Bone marrow (tissue), 2 donors: ENCODE data around the gene SRRD.

ENCODE experiments used
- DNase-seq, 2 donors: peaks; one replicate each; lab custom pipeline; 2025; lab: John Stamatoyannopoulos, UW

The SRRD gene

DNA sequence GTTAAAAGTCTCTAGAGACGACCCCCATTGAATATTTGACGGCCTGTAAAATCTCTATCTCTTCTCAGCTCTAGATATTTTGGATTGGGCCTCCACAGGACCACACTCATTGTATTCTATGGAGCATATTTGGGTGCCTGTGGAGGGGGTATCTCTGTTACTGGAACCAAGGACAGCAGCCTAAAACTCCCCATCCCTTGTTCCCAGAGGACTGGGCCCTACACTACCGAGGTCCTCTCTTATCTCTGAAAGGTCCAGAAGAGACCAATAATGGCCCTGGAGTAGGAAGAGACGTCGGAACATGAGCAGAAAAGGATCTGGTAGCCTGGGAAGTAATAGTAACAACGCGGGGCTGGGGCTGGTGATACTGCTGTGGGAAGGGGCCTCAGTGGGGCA lies 636 bp upstream of the SRRD start:
- no peak for DNase-seq

DNA sequence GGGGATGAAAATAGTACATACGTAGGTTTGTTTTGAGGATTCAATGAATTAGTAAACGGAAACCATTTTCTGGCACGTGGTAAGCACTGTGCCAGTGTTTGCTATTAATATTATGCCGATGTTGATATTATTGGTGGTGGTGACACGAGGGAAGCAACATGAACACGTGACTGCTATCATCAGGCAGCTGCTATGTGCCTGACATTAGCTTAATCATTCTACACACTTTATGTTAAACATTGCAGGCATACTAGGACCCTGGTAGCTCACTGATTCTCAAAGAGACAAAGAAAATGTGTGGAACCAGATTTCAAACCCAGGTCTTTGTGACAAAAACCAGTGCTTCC lies 656 bp downstream of the SRRD start:
- no peak for DNase-seq

DNA sequence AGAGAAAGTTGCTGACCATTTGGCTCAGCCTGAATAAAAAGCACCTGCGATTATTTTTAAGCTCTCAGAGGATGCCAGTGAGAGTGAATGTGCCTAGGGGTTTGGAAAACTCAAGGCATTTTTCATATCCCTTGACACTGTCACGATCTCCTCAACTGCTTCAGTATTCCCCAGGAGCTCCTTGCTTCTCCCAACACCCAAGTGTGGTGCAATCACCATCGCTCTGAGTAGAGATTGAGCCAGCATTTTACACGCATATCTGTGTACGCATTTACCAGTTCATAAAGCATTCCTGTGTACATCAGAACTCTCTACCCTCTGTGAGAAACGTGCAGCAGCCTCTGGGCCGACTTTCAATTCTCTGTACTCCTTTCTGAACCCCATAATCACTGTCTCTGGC lies 1.3 kb downstream of the SRRD start:
- DNase-seq, result no peak

DNA sequence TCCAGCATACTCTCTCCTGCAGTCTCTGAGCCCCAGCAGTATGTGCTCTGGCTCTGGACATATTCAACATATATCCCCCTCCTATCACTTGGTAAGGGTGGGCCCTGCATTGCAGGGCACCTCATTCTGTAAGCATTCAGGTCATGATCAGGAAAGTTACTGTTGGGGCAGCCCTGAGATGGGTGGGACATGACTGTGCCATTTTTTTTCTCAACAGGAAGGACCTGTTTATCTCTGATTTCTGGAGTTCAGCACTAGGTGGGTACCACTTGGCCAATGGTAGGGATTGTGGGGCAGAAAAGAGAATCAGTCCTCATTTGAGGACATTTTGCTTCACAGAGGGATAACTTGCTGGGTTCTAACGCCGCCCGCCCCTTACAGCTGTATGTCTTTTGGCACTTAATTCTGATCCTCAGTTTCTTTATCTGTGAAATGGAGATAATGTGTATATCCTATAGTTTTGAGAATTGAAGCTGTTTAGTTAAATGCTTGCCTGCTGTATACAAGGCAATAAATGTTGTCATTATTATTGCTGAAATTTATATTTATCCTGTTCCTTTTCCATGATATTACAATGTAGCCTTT lies 2.2 kb downstream of the SRRD start:
- no peak for DNase-seq

DNA sequence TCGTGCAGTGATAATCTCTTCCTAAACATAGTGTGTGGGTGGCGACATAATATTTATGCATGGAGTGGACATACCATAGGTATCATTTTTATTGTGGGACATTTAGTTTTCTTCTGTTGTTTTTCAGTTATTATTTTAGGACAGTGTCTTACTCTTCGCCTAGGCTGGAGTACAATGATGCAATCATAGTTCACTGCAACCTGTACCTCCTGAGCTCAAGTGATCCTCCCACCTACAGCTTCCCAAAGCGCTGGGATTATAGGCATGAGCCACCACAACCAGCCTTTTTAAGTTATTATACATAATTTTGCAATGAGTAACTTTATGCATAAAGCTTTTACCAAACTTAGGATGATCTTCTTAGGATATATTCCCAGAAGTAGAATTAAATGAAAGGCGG lies 2.7 kb downstream of the SRRD start:
- no peak for DNase-seq

DNA sequence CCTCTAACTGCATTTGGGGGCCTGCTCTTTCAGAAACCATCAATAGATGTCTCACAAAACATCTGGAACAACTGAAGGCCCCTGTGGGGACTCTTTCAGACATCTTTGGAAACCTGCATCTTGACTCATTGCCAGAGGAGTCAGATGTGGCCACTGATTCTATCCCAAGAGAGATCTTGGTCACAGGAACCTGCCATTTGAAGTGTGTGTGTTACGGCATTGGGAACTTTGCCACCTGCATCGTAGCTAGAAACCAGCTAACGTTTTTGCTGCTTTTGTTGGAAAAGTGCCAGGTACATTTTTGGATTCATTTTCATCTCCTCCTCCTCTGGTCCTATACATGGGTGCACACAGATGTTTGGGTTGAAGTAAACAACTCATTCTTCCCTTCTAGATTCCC lies 4.3 kb downstream of the SRRD start:
- DNase-seq, result no peak

DNA sequence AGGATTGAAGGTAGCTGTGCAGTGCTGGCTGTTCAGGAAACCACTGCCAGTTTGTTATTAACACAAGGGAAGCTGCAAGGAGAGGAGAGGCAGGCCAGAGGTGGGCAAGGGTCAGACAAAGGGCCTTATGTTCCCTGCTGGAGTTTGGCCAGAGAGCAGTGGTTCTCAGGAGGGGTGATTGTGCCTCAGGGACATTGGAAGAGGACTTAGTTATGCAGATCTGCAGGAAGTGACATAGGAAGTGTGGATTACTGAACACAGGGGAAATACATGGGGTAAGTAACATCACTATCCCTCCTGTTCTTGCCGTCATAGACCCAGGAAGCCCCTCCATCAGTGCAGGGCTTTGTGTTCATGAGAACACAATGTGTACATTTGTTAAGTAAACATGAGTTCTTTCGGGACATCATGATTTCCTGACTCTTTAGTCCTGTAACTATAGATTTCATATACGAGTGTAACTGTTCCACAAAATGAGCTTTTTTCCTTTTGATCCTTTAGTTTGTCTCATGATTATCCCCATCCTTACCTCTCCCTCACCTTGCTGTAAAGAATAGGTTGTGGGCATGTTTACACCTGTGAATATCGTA lies 5.9 kb downstream of the SRRD start:
- no peak for DNase-seq

DNA sequence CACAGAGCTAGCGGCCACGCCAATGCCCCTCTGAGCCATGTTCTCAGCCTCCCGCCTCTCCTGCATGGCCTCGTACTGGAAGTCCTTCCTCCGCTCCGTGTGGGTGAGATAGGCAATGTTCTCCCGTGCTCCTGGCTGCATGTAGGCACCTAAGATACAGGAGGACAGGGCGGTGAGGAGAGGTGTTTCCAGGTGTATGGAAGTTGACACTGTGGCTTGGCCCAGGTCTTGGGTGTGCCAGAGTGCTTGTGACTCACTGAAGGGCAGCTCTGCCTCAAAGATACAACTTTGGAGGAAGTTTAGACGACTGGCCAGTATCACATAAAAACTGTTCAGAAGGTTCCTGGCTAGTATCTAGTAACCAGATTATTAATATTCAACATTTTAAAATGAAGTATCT lies 8.5 kb downstream of the SRRD start:
- DNase-seq, result no peak

DNA sequence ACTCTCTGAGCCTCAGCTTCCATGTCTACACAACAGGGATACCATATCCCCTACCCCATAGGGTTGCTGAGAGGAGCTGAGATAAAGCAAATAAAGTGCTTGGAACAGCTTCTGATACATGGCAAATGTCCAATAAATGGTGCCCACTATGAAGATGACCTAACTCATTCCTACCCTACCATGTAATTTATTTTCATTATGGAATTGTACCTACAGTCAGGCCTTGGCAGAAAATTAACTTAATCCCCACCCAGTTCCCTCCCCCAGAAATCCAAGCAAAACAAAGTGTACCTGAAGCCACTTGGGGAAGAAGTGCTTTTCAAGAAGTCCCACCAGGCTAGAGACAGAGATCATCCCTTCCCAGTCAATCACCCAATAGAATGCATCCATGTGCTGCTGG lies 10.8 kb downstream of the SRRD start:
- no peak for DNase-seq

DNA sequence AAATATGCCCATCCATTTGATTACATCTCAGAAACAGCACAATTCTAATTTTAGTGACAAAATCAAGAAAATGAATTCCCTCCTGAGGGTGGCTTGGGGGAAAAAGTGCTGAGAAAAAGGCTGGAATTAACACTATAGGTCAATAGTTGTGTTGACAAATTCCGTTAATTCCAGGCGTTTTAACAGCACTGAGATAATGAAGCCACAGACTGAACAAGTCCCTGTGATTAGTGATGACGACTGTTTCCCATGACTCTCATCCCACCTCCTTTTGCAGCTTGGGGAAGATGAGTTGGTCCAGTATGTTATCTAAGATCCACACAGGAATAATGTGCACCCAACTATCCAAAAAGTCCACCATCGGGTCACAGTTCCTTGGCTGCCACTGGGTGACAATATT lies 12.8 kb downstream of the SRRD start:
- DNase-seq, result no peak

DNA sequence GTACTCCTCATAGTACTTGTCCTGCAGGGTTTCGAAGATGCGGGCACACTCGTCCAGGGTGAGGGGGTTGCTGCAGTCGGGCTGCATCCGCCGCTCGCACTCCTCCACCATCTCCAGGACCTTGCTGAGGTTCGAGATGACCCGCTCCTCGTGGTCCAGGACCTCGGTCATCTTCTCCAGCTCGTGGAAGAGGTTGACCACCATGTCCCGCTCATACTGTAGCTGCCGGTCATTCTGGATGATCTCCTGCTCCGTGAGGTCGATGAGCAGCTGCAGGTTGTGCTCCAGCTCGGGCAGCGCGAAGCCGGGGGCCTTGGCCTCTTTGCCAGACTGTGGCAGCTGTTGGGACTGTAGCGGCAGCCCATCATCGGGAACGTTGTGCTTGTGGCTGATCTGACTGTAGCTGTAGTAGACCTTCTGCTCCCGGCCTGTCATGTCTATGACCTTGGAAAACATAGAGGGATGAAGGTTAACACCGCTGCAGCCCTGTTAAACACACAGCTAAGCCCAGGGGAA lies 15.6 kb downstream of the SRRD start:
- DNase-seq, result no peak

DNA sequence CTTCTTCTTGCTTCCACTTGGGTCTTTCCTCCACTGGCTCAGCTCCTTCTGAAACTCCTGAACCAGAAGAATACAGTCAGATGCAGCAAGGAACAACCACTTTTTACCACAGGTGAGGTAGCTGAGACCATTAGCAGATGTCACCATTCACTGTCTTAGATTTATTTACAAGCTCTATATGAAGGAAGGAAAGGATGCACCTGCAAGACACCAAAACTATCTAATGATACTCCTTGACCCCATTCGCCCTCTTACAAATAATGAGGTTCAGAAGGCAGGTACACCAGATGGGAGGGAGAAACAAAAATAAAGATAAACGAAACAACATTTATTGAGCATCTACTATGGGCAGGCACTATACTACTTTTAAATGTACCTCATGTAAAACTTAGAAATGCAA lies 18.3 kb downstream of the SRRD start:
- no peak for DNase-seq

DNA sequence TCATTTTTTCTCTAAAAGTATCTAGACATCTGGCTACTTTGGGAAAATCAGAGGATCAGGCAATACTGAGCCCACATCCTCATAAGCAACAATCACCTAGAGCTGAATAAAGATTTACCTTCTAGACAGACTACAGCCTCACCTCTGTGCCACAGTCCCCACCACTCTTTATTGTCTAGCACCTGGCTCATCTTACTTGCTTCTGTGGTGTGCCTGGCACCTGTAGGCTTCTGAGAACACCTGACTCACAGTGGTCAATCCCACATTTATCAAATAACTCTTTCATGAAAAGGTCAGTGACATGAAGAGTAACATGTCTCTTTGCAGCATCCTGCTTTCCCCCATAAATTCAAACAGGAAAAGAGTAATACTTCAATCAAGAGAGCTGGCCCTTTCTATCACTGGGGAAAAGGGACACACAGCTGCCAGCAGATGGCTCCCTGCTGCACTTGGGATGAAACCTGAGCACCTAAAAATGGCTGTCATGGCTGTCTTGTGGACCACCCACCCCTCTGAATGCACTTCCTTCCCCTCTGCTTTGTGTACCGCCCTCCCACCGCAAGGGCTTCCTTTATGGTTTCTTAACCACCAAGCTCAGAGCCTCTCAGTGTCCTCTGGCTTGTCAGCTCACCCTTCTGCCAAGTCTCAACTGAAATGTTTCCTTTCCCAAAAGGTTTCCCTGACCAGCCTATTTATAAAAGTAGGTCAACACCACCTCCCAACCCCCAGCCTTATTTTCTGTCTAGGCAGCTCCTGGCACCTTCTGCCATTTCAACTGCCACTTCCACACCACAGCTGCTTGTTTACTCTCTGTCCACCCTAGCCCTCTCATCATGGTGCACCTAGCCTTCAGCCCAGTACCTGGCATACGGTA lies 19.2 kb downstream of the SRRD start:
- DNase-seq, result peak in 1 of 2 donors; percentile 90

DNA sequence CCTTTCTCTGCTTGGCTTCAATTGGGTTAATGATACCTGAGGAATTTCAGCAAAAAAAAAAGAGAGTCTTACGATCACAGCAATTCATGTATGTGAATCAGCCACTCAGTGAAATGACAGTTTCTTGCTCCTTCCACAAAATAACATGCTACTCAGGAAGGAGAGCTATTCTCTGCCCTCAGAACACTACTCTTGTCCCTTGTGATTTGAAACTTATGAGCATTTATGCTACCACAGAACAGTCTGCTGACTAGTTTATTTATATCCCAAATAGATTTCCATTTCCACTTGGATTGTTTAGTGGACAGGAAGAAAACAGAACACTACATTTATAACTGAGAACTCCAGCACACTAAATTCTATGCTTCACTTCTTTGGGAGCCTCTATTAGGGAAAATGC lies 20.1 kb downstream of the SRRD start:
- no peak for DNase-seq

DNA sequence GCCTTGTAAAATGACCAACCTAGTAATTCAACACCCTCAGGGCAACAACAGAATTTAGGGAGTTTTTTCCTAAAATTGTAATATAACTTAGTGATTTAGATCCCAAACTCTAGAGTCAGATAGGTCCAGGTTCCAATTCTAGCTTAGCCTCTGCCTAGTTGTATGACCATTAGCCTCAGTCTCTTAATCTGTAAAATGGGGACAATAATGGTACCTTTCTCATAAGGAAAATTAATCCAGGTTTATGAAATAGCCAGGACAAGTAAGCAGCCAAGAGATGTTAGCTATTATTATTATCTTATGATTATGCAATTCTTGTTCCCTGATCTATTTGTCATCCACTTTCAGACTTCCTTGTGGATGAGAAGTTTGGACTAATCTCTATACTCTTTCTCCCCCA lies 24.5 kb downstream of the SRRD start:
- no peak for DNase-seq

DNA sequence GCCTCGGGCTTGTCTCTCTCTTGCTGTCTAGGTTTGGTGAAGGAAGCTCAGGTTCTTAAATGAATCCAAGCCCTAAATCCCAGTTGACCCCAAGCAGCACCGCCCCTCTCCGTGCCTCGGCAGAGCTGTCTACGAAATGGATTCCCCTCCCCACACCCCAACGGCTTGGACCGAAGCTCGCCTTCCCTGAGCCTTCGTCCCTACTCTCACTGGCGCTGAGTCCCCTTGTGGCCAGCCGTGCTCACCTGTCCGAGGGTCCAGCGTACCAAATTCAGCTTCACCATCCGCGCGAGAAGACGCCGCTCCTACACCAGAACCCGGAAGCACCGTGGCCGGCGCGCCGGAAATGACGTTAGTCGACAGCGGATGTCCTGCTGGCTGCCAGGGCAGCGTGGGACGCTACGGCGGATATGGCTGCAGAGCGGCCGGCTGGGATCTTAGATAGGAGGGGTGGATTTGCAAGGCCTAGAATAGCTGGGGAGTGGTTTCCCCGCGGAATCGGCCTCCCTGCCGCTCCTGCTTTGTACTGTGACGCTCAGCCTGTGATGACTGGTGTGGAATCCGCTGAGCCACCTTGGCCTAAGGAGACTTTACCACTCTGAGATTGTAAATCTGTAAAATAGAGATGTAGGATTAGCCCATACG lies 28.6 kb downstream of the SRRD start, which contains the start of gene TFIP11:
TFIP11 (minus strand) TSS at position 325 of the 645 bp plus-strand sequence. CDS start 2,201 bp downstream, outside the sequence.
- peak; percentile 70 to 87 for DNase-seq

DNA sequence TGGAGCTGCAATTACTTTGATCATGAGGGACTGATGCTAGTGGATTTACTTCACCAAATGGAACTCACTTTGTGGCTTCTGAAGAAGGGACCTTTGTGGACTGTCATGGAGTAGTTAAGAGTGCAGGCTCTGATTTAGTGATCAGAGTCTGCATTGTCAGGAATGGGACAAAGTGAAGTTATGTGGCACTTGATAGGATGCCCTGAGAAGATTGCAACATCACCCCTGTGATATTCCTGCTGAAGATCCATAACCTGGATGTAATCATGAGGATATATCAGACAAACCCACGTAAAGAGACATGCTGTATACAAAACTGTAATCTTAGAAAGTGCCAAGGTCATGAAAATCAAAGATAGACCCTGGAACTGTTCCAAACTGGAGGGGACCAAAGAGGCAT lies 30.2 kb downstream of the SRRD start:
- no peak for DNase-seq

DNA sequence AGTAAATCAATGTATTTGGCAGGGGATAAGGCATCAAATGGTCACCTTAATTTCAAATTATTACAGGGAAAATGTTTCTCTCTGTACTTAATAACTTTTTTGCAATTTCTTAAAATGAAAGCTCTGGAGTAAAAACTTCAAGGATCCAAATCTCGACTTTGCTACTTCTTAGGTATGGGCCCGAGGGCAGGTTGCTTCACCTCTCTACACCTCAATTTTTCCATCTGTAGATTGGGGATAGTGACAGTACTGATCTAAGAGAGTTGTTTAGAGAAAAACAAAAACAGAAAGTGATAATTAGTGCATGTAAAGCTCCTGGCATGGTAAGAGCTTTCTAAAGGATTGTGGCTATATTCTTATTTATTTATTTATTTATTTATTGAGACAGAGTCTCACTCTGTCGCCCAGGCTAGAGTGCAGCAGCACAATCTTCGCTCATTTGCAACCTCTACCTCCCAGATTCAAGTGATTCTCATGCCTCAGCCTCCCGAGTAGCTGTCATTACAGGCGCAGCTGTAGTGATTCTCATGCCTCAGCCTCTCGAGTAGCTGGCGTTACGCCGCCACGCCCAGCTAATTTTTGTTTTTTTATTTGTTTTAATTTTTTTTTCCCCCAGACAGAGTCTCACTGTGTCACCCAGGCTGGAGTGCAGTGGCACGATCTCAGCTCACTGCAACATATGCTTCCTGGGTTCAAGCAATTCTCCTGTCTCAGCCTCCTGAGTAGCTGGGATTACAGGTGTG lies 30.9 kb downstream of the SRRD start:
- DNase-seq, result no peak

DNA sequence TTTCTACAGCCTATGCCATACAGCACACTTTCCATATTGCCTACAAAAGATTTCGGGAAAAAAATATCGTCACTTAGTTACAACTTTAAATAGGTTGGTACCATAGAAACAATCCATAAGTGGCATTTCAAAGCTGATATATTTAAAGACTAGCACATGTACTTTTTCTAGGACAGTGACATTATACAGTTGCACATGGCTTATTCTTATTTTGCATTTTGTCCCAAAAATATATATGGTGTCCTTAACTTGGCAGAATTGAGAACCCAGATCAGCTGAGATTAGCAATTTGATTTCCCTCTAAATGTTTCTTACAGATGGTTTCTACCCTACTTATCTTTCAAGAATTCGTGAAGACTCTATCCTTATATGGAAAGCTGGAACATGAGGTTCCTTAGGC lies 32.3 kb downstream of the SRRD start:
- DNase-seq, result no peak

DNA sequence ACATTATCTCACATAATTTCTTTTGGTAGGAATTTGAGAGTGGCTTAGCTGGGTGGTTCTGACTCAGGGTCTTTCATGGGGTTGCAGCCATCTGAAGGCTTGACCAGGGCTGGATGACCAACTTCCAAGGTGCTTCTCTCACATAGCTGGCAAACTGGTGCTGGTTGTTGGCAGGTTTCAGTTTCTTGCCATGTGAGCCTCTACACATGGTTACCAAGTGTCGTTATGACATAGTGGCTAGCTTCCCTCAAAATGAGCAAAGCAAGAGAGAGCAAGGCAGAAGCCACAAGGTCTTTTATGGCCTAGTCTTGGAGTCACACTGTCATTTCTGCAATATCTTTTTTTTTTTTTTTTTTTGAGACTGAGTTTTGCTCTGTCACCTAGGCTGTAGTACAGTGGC lies 32.8 kb downstream of the SRRD start:
- DNase-seq, result no peak

DNA sequence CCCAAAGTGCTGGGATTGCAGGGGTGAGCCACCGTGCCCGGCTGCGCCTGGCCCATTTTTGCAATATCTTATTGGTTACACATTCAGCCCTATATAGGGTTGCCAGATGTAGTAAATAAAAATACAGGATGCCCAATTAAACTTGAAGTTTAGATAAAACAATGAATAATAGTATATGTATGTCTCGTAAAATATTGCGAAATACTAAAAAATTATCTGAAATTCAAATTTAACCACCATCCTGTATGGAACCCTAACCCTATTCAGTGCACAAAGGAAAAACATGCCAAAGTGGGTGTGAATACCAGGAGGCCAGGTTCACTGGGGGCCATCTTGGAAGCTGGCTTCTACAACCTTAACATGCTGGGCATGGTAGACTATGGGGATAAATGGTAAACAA lies 33.8 kb downstream of the SRRD start:
- no peak for DNase-seq

DNA sequence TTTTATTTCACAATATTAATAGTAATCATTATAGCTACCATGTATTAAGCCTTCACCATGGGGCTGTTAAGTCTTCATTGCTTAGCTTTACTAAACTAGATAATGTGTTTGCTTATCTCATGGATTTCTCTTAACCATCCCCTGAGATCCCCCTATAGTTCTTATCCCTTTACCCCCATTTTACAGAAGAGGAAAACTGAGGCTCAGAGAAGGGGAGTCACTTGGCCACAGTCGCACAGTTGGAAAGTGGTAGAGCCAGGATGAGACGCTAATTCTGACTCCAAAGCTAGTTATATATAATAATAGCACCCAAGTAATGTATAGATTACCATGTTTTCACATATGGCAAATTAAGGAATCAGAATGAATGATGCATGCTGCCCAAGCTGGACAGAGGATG lies 38.3 kb downstream of the SRRD start:
- no peak for DNase-seq
